Subcutaneous adipose tissue (tissue), 4 donors: ENCODE results near the gene TTC17. TPM values are rescaled to one million over a fixed set of nuclear protein-coding genes. Genes with fewer than 3 reads are reported as not detected.

Source experiments
- total RNA-seq, 4 donors: library from RNA; depleted of rRNA; stranded (reverse); fragments of >200 nt; gene quantifications; one replicate each; pipeline ENCODE4 v1.1.0, GENCODE V29; 2016
- TF ChIP-seq, protein P1 (sequence below): fragments of 450-650 bp; IDR thresholded peaks from one replicate; pipeline ENCODE4 v1.5.1; 2016; ENCODE audit warnings: low read depth, mild to moderate bottlenecking, control low read depth, antibody characterized with exemption, moderate library complexity

TTC17 gene
- total RNA-seq, 4 donors from 2014 or later: 105 to 144 (median 117) TPM

DNA sequence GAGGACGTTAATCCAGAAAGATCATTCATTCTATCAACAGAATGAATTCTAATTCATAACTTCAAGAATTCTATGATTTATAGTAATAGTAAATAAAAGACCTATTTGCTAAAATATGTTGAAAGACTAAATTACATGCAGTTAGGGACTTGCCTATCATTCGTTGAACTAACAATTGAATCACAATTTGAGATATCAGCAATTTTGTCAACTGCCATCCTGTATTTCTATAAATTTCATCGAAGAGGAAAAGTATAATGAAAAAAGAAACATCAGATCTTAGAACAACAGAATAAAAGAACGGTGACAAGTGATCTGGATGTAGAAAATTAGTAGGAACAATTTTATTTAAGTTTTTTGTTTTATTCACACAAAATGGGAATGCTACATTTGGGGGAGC is 4.4 kb upstream of the TTC17 start:
- TF ChIP-seq, protein P1, sequence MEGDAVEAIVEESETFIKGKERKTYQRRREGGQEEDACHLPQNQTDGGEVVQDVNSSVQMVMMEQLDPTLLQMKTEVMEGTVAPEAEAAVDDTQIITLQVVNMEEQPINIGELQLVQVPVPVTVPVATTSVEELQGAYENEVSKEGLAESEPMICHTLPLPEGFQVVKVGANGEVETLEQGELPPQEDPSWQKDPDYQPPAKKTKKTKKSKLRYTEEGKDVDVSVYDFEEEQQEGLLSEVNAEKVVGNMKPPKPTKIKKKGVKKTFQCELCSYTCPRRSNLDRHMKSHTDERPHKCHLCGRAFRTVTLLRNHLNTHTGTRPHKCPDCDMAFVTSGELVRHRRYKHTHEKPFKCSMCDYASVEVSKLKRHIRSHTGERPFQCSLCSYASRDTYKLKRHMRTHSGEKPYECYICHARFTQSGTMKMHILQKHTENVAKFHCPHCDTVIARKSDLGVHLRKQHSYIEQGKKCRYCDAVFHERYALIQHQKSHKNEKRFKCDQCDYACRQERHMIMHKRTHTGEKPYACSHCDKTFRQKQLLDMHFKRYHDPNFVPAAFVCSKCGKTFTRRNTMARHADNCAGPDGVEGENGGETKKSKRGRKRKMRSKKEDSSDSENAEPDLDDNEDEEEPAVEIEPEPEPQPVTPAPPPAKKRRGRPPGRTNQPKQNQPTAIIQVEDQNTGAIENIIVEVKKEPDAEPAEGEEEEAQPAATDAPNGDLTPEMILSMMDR: no peak

DNA sequence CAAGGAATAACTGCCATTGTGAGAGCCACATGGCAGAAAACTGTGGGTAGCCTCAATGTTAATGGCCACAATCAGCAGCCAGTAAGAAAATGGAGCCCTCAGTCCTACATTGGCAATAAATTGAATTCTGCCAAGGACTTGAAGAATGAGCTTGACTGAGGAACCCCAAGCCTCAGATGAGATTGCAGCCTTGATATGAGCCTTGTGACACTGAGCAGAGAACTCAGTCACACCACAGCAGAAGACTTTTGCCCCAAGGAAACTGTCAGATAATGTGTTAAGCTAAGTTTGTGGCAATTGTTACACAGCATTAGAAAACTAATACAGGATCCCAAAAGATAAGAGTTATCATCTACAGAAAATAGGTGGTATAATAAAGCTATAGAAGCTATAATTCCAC is 2.4 kb upstream of the TTC17 start:
- TF ChIP-seq, protein P1: no peak

GRCh38 chr11:43358279-43358800 is 380 bp upstream of the TTC17 start:
- TF ChIP-seq, protein P1: no peak

DNA sequence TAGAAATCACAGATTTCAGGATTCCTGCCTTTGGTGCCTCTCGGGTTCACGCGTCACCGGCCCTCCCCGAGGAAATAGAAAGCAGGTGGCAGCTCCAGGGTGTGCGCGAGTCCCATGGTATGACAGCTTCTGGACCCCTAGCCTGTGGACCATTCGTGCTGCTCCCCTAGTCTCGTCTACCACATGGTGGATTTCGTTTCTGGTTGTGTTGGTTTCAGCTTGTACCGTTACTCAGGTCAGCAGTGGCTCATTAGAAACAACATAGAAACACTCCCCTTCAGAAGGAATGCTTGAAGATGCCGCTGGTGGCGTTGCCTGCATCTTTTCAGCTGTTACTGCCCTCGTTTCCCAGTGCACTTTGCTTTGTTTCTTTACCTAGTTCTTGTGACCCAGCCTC is 700 bp downstream of the TTC17 start:
- TF ChIP-seq, protein P1: no peak

GRCh38 chr11:43360361-43361032 is 1.8 kb downstream of the TTC17 start:
- TF ChIP-seq, protein P1: no peak

DNA sequence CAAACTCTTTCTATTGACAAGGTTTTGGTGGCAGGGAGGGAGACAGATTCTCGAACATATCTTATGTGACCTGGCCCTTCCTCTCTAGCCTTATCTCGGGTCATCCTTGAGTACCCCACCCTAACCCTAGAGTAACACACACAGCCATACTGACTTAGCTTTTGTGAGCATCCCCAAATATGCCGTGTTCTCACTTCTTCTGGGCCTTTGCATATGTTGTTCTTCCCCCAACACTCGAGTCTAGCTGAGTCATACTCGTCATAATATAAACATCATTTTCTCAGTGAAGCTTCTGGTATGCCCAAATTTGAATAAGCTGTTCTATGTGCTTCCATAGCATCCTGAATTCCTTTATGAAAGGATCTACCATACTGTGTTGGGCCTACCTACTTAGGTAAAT is 8.0 kb downstream of the TTC17 start:
- TF ChIP-seq, protein P1: no peak

DNA sequence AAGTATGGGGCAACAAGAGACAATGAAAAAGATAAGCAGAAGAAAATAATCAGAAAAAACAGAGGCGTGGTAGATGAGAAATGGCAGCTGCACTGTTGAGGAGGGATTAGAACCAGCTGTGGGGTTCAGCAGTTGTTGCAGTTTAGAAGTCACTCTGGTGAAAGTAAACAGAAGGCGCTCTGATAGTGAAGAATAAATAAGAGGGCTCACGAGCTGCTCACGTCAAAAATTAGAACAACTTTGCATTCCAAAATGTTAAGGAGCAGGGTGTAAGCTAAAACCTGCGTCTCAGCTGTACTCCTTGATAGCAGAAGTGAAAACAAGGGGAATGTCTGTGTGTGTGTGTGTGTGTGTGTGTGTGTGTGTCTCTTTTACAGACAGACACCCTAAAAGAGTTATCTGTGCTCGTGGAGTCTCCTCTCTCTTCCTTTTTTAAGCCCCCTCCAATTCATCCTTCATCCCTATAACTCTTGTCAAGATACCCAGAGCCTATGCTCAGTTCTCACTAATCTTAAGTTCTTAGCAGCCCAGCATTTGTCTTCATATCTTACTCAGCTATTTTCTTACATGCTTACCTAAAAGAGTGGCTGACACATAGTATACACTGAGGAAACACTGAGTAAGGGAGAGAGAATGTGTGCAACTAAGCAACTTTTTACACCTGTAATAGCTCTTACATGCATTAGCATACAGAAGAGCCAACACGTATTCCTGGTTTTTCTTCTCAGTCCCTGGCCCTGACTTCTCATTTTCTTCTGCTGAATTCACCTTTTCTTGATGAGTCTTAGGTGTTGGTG is 8.9 kb downstream of the TTC17 start:
- TF ChIP-seq, protein P1: no peak
